Right lobe of liver (tissue), 6 donors: ENCODE measurements around the gene EFHC2. TPM values are rescaled to one million over a fixed set of nuclear protein-coding genes. Genes with fewer than 3 reads are reported as not detected.

Experiments
- ATAC-seq, 4 donors: fragments of 200-7000 bp; cut with Tn5 transposase; one replicate each; pipeline ENCODE4 v1.9.1; 2020; ENCODE audit warnings: mild to moderate bottlenecking in 4 of 4, moderate library complexity in 4 of 4
- DNase-seq, 3 donors: peaks; one replicate each; pipeline ENCODE4 v3.0.0-alpha.2; 2020
- H3K27ac ChIP-seq, 3 donors: fragments of 200-600 bp; one replicate each; pipeline ENCODE4 v1.8.0; 2022
- H3K27me3 ChIP-seq, 2 donors: fragments of 200-600 bp; one replicate each; pipeline ENCODE4 v1.8.0; 2022
- H3K36me3 ChIP-seq, 4 donors: fragments of 200-600 bp; sonication (generic) in 1 of 4; one replicate each; pipeline versions ENCODE4 v1.5.1 to v1.8.0; 2017 to 2022; ENCODE audit warnings: control low read depth in 1 of 4
- H3K4me1 ChIP-seq, 4 donors: fragments of 200-600 bp; sonication (generic) in 1 of 4; one replicate each; pipeline versions ENCODE4 v1.5.1 to v1.8.0; 2017 to 2022; ENCODE audit warnings: control low read depth in 1 of 4
- H3K4me3 ChIP-seq, 3 donors: fragments of 200-600 bp; one replicate each; pipeline ENCODE4 v1.8.0; 2022
- H3K9me3 ChIP-seq, 4 donors: fragments of 200-600 bp; sonication (generic) in 1 of 4; one replicate each; pipeline versions ENCODE4 v1.5.1 to v1.8.0; 2017 to 2022; ENCODE audit warnings: control low read depth in 1 of 4
- CTCF ChIP-seq, 4 donors: fragments of 200-600 bp in 3 of 4; fragments of 450-650 bp in 1 of 4; IDR thresholded peaks; one replicate each; pipeline versions ENCODE4 v1.5.1 to v1.8.0; 2016 to 2022; ENCODE audit warnings: antibody characterized with exemption in 4 of 4, mild to moderate bottlenecking in 2 of 4
- POLR2A ChIP-seq: fragments of 450-650 bp; IDR thresholded peaks from one replicate; pipeline ENCODE4 v1.6.1; 2017; ENCODE audit warnings: antibody characterized with exemption, mild to moderate bottlenecking
- WGBS: methylation state at CpG from one replicate; pipeline ENCODE4 v1.1.6; 2018; ENCODE audit warnings: low coverage, low lambda C conversion rate; ENCODE audit not compliant: insufficient coverage; ENCODE audit errors: missing lambda C conversion rate; 5-methylcytosine and 5-hydroxymethylcytosine counted together
- intact Hi-C, 2 donors: fragments of 100-400 bp; cut with DNase I; formaldehyde crosslinking; loops; one replicate each; pipeline versions ENCODE4 v1.11.2 to v1.14.1; 2022
- total RNA-seq, 6 experiments: library from RNA; depleted of rRNA in 2 of 6; stranded (reverse); fragments of >200 nt in 2 of 6; fragmentation: NEBNext Ultra II Directional in 3 of 6; extraction: Animal tissue kit (Norgen Biotek cat#: 25700) in 3 of 6; gene quantifications; one replicate each; pipeline versions ENCODE4 v1.1.0 to v1.2.4, GENCODE V29; 2016 to 2023
- donor health status: DM: no; HTN: yes; CAD: no.
- donor health status: DM: no; HTN: no; CAD: no.
- donor health status: DM: no; HTN: no; CAD: no.
- donor health status: DM: no; HTN: yes; CAD: no.
- donor health status: DM: no; HTN: yes; CAD: no.

EFHC2 gene
- total RNA-seq, 6 experiments from 2014 or later, result 0.13 TPM; not detected in 5

GRCh38 chrX:44314808-44315207, 28.7 kb downstream of the EFHC2 start:
- Histone ChIP-seq H3K9me3 (no peaks in the 10 kb centered on the region), H3K27ac (no peak overlapping the region), H3K27me3 (no peaks in the 10 kb centered on the region), H3K4me1 (no peaks in the 10 kb centered on the region), H3K36me3 (no peaks in the 10 kb centered on the region), H3K4me3 (no peak overlapping the region)
- 47% methylated on average over 4 of the region's 5 CpGs for WGBS
- DNase-seq (no peak), ATAC-seq (no peak)
- intact Hi-C loops, result no loop called here
- TF ChIP-seq CTCF (IDR thresholded peaks at IDR 0.05) (no peak), POLR2A (no peak)

- H3K27me3 ChIP-seq, result no peaks in the 10 kb centered on the region
- no peak overlapping the region for H3K27ac ChIP-seq
- ATAC-seq (peak in 3 of 4 donors; percentile 26 to 36 (median 35)), DNase-seq (no peak)
- 42% methylated on average over 1 of the region's 2 CpGs for WGBS
- no peaks in the 10 kb centered on the region for H3K4me1 ChIP-seq
- TF ChIP-seq CTCF (IDR thresholded peaks at IDR 0.05), result no peak
- TF ChIP-seq POLR2A, result no peak
- no peaks in the 10 kb centered on the region for H3K9me3 ChIP-seq
- intact Hi-C loops, result no loop called here
- H3K4me3 ChIP-seq, result no peak overlapping the region
- H3K36me3 ChIP-seq, result no peaks in the 10 kb centered on the region
Observed at GRCh38 chrX:44314259-44314734, 29.2 kb downstream of the EFHC2 start.

- no peaks in the 10 kb centered on the region for H3K36me3 ChIP-seq
- no peak for TF ChIP-seq CTCF (IDR thresholded peaks at IDR 0.05)
- no peak for TF ChIP-seq POLR2A
- intact Hi-C loops, result no loop called here
- no peak overlapping the region for H3K27ac ChIP-seq
- H3K9me3 ChIP-seq, result no peaks in the 10 kb centered on the region
- ATAC-seq (no peak), DNase-seq (no peak)
- H3K4me3 ChIP-seq, result no peak overlapping the region
- no peaks in the 10 kb centered on the region for H3K4me1 ChIP-seq
- no peaks in the 10 kb centered on the region for H3K27me3 ChIP-seq
Observed at GRCh38 chrX:44312421-44312820, 31.1 kb downstream of the EFHC2 start.

GRCh38 chrX:44310227-44310626, 33.2 kb downstream of the EFHC2 start:
- peak in 1 of 3 donors; percentile 19 for DNase-seq

More at GRCh38 chrX:44310227-44310626, 33.2 kb downstream of the EFHC2 start:
- Histone ChIP-seq H3K4me1 (no peaks in the 10 kb centered on the region), H3K27ac (no peak overlapping the region), H3K36me3 (no peaks in the 10 kb centered on the region), H3K9me3 (no peaks in the 10 kb centered on the region), H3K27me3 (no peaks in the 10 kb centered on the region), H3K4me3 (no peak overlapping the region)
- 68% methylated on average over 19 of the region's 27 CpGs for WGBS
- ATAC-seq, result no peak
- intact Hi-C loops, result no loop called here
- TF ChIP-seq CTCF (IDR thresholded peaks at IDR 0.05), result no peak
- no peak for TF ChIP-seq POLR2A
